Cardiac atrium fibroblast (primary cell): ENCODE measurements around the gene SATL1. TPM values are rescaled to one million over a fixed set of nuclear protein-coding genes. Genes with fewer than 3 reads are reported as not detected.

Source experiments
- total RNA-seq: library from RNA; depleted of rRNA; stranded (reverse); fragments of >200 nt; gene quantifications from 2 replicates; pipeline ENCODE4 v1.2.3, GENCODE V29; 2015

The SATL1 gene, protein sequence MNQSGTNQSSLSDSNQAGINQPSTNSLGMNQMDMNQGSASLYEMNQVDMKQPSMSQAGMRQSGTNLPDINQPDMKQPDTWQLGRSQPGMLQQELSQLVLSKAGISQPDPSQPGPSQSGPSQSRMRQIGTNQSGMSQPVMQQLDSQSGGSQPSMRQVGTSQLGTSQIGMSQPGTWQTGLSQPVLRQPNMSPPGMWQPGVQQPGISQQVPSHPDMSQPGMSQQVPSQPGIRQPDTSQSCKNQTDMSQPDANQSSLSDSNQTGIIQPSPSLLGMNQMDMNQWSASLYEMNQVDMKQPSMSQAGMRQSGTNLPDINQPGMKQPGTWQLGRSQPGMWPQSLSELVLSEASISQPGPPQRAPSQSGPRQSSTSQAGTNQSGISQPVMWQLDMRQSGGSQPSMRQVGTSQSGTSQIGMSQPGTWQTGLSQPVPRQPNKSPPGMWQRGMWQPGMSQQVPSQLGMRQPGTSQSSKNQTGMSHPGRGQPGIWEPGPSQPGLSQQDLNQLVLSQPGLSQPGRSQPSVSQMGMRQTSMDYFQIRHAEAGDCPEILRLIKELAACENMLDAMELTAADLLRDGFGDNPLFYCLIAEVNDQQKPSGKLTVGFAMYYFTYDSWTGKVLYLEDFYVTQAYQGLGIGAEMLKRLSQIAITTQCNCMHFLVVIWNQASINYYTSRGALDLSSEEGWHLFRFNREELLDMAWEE
- not detected in 2 replicates for total RNA-seq

DNA sequence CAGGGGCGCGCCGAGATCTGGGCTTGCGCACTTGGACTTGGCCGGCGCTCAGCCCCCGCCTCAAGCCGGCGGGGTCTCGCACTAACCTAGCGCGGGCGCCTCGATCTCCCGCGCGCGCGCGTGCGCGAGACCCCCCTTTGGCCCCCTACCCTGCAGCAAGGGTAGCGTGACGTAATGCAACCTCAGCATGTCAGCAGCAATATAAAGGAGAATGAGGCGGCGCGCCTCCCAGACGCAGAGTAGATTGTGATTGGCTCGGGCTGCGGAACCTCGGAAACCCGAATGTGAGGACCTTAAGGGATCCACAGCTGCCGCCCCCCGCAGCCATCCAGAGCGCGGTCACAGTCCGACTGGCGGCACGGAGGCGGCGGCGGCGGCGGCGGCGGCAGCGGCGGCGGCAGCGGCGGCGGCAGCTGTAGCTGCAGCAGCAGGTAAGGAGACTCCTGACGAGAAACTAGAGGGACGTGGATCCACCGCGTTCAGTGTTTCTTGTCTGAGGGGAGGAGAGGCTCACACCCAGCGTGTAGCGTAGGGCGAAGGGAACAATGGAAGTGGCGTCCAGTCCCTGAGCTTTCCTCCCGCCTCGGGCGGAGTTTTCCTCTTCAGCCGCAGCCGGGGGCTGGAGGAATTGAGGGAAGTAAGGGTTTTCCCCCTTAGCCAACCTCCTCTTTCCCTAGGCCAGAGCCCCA lies at the start of gene SATL1, which contains the start of gene ZNF711:
TSS of gene SATL1 (minus strand) at position 19 of the 689 bp plus-strand sequence. CDS start 134,811 bp downstream, outside the sequence.
TSS of gene ZNF711 (plus strand) at position 231 of the 689 bp plus-strand sequence. CDS start 3,582 bp downstream, outside the sequence.

Other genes with a start within 250 kb of the SATL1 start
- 5.2 and 6.3 TPM in 2 replicates for gene APOOL, start 239.9 kb downstream of the SATL1 start, total RNA-seq
- gene ZNF711, start 212 bp upstream of the SATL1 start, total RNA-seq: 0.16 and 0.36 TPM in 2 replicates
- gene POF1B, start 135.9 kb upstream of the SATL1 start, total RNA-seq: not detected in 2 replicates